HEK293 (cell line): Measurements from ENCODE around the gene OR1F1.

ENCODE experiments used
- CTCF ChIA-PET: fragments of 350-600 bp; formaldehyde crosslinking; extraction: SDS; loops from one replicate; lab custom pipeline; 2021; ENCODE audit warnings: antibody characterized with exemption; lab: Yijun Ruan, JAX
- POLR2A ChIA-PET: fragments of 300-600 bp; formaldehyde crosslinking; extraction: SDS; loops from one replicate; lab custom pipeline; 2020; ENCODE audit warnings: antibody characterized with exemption, inconsistent platforms; lab: Yijun Ruan, JAX
- H3K27ac ChIP-seq: fragments of 200-500 bp; sonication (Bioruptor generic); 2 replicates; pipeline ENCODE4 v1.5.1; 2014; ENCODE audit warnings: low read depth, low read length, control low read depth, inconsistent platforms; ENCODE audit errors: extremely low read depth
- H3K36me3 ChIP-seq, 2 experiments: fragments of 200-500 bp in 1 of 2; sonication (Bioruptor generic) in 1 of 2; 1 replicate in 1 of 2; 2 replicates in 1 of 2; pipeline ENCODE4 v1.5.1; 2014 to 2017; ENCODE audit warnings: inconsistent platforms in 2 of 2, low read length in 2 of 2; ENCODE audit not compliant: control insufficient read depth in 2 of 2, insufficient read depth in 1 of 2
- H3K4me1 ChIP-seq: fragments of 200-500 bp; sonication (Bioruptor generic); 2 replicates; pipeline ENCODE4 v1.5.1; 2014; ENCODE audit warnings: mild to moderate bottlenecking, low read length, inconsistent platforms; ENCODE audit not compliant: control insufficient read depth, insufficient read depth
- H3K4me3 ChIP-seq: 2 replicates; pipeline ENCODE4 v1.5.1; 2011; ENCODE audit warnings: low read depth, mild to moderate bottlenecking, control low read depth, low read length, moderate library complexity
- H3K9me3 ChIP-seq: fragments of 200-500 bp; sonication (Bioruptor generic); 2 replicates; pipeline ENCODE4 v1.5.1; 2014; ENCODE audit warnings: low read depth, low read length, inconsistent platforms; ENCODE audit not compliant: control insufficient read depth, insufficient read depth
- EGR2 ChIP-seq: fragments of 450-650 bp; formaldehyde crosslinking; IDR thresholded peaks from 2 replicates; pipeline ENCODE4 v1.5.1; 2016; ENCODE audit warnings: low read depth, missing biosample characterization, missing genetic modification characterization
- GLIS1 ChIP-seq: fragments of 450-650 bp; formaldehyde crosslinking; IDR thresholded peaks from 2 replicates; pipeline ENCODE4 v1.5.1; 2016; ENCODE audit warnings: missing biosample characterization, missing genetic modification characterization
- HOXD13 ChIP-seq: sonication (generic); formaldehyde crosslinking; IDR thresholded peaks from 2 replicates; pipeline ENCODE4 v1.8.0; 2022; ENCODE audit warnings: missing genetic modification reagents, borderline replicate concordance
- PRDM4 ChIP-seq: fragments of 450-650 bp; formaldehyde crosslinking; IDR thresholded peaks from 2 replicates; pipeline ENCODE4 v1.5.1; 2017; ENCODE audit warnings: missing biosample characterization, missing genetic modification characterization
- REST ChIP-seq: fragments of 450-650 bp; formaldehyde crosslinking; IDR thresholded peaks from 2 replicates; pipeline ENCODE4 v1.5.1; 2016; ENCODE audit warnings: missing biosample characterization, missing genetic modification characterization
- ZFHX2 ChIP-seq: fragments of 450-650 bp; formaldehyde crosslinking; conservative IDR thresholded peaks from 2 replicates; pipeline ENCODE4 v1.5.1; 2016; ENCODE audit warnings: missing biosample characterization, missing genetic modification characterization
- ZNF138 ChIP-seq: fragments of 450-650 bp; formaldehyde crosslinking; IDR thresholded peaks from 2 replicates; pipeline ENCODE4 v1.5.1; 2016; ENCODE audit warnings: missing biosample characterization, missing genetic modification characterization, borderline replicate concordance
- ZNF2 ChIP-seq: fragments of 450-650 bp; formaldehyde crosslinking; IDR thresholded peaks from 2 replicates; pipeline ENCODE4 v1.5.1; 2016; ENCODE audit warnings: missing biosample characterization, missing genetic modification characterization
- ZNF37A ChIP-seq: fragments of 450-650 bp; IDR thresholded peaks from 2 replicates; pipeline ENCODE4 v1.5.1; 2018; ENCODE audit warnings: missing biosample characterization, missing genetic modification characterization
- ZNF449 ChIP-seq: fragments of 450-650 bp; formaldehyde crosslinking; IDR thresholded peaks from 2 replicates; pipeline ENCODE4 v1.5.1; 2017; ENCODE audit warnings: missing biosample characterization, mild to moderate bottlenecking, missing genetic modification characterization, moderate library complexity
- ZNF629 ChIP-seq: fragments of 450-650 bp; formaldehyde crosslinking; IDR thresholded peaks from 2 replicates; pipeline ENCODE4 v1.5.1; 2017; ENCODE audit warnings: missing biosample characterization, missing genetic modification characterization
- ZXDB ChIP-seq: fragments of 450-650 bp; formaldehyde crosslinking; IDR thresholded peaks from 2 replicates; pipeline ENCODE4 v1.5.1; 2016; ENCODE audit warnings: missing biosample characterization, missing genetic modification characterization
- TF ChIP-seq, protein P1 (sequence below): fragments of 450-650 bp; formaldehyde crosslinking; IDR thresholded peaks from 2 replicates; pipeline ENCODE4 v1.5.1; 2016; ENCODE audit warnings: missing biosample characterization, missing genetic modification characterization, borderline replicate concordance

The OR1F1 gene

GRCh38 chr16:3170440-3171180 lies 17.4 kb upstream of the OR1F1 start:
- no peak for TF ChIP-seq ZNF37A (tag by site-specific recombination)
- peak; percentile 57; the same call in 1 of the 2 replicates for TF ChIP-seq ZNF449 (tag by site-specific recombination)
- peak; percentile 67 for TF ChIP-seq REST (tag by site-specific recombination)
- TF ChIP-seq, all 188 proteins: peak for 2
- Histone ChIP-seq H3K27ac (no peak overlapping the region), H3K36me3 (no peaks in the 10 kb centered on the region), H3K9me3 (no peaks in the 10 kb centered on the region), H3K4me1 (no peaks in the 10 kb centered on the region; the same call in 1 of the 2 replicates), H3K4me3 (no peak overlapping the region)
- CTCF ChIA-PET, result interaction anchor here (0.6 to 3.8 kb wide), 8 partner anchors 9 to 1211 kb away, joined by 3 to 15 read pairs (median 3); partner anchors contain the start of gene OR1F1
- POLR2A ChIA-PET, result interaction anchor here (2.1 to 2.4 kb wide), 2 partner anchors 12 to 150 kb away, joined by 6 read pairs; partner anchors contain the start of gene TNFRSF12A

DNA sequence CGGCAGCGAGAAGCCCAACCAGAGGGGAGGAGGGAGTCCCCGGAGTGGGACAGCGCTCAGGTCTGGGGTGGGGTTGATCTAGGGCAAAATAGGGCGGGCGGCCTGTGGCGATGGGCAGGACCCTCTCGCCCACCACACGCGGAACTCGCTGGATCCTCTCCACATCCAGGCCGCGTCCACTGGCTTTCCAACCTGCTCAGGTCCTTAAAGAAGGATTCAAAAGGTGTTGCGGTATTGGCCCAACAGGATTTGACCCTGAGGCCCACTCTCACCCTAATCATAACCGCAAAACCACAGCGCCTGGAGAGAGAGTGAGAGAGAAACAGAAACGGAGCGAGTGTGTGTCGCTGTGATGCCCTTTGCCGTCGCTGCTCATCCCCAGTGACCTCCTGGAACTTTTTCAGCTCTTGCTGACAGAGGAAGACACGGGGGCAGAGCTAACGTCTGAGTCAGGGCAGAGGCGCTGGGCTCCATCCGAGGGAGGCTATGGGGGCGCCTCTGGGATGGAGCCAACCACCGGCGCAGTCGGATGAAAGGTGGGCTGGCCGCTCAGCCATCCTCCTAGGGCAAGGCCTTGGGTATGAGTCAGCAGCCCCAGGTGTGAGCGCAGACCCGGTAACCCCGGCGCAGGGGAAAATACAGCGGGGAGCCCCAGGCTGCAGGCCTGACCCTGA lies 16.7 kb upstream of the OR1F1 start:
- Histone ChIP-seq H3K27ac (no peak overlapping the region), H3K9me3 (no peaks in the 10 kb centered on the region), H3K4me3 (peak overlapping the region; percentile 31), H3K36me3 (no peaks in the 10 kb centered on the region), H3K4me1 (no peaks in the 10 kb centered on the region)
- POLR2A ChIA-PET, result interaction anchor here (0.7 to 2.4 kb wide), 19 partner anchors 11 to 230 kb away, joined by 3 to 29 read pairs (median 5); partner anchors contain the start of genes OR1F1, TNFRSF12A, ZNF174 and ZNF213
- CTCF ChIA-PET, result interaction anchor here (0.5 to 3.8 kb wide), 14 partner anchors 8 to 1210 kb away, joined by 3 to 15 read pairs (median 4); partner anchors contain the start of gene OR1F1
- TF ChIP-seq REST (tag by site-specific recombination) (no peak), ZXDB (tag by site-specific recombination) (no peak), ZFHX2 (tag by site-specific recombination) (peak; percentile 52), ZNF2 (no peak), HOXD13 (CRISPR knock-in tag) (no peak), ZNF449 (tag by site-specific recombination) (peak; percentile 3; the same call in 1 of the 2 replicates), PRDM4 (tag by site-specific recombination) (no peak), ZNF138 (tag by site-specific recombination) (no peak), ZNF629 (tag by site-specific recombination) (no peak), EGR2 (tag by site-specific recombination) (peak; percentile 60), GLIS1 (tag by site-specific recombination) (no peak)
- TF ChIP-seq, protein P1, sequence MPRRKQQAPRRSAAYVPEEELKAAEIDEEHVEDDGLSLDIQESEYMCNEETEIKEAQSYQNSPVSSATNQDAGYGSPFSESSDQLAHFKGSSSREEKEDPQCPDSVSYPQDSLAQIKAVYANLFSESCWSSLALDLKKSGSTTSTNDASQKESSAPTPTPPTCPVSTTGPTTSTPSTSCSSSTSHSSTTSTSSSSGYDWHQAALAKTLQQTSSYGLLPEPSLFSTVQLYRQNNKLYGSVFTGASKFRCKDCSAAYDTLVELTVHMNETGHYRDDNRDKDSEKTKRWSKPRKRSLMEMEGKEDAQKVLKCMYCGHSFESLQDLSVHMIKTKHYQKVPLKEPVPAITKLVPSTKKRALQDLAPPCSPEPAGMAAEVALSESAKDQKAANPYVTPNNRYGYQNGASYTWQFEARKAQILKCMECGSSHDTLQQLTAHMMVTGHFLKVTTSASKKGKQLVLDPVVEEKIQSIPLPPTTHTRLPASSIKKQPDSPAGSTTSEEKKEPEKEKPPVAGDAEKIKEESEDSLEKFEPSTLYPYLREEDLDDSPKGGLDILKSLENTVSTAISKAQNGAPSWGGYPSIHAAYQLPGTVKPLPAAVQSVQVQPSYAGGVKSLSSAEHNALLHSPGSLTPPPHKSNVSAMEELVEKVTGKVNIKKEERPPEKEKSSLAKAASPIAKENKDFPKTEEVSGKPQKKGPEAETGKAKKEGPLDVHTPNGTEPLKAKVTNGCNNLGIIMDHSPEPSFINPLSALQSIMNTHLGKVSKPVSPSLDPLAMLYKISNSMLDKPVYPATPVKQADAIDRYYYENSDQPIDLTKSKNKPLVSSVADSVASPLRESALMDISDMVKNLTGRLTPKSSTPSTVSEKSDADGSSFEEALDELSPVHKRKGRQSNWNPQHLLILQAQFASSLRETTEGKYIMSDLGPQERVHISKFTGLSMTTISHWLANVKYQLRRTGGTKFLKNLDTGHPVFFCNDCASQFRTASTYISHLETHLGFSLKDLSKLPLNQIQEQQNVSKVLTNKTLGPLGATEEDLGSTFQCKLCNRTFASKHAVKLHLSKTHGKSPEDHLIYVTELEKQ (tag by site-specific recombination), result no peak
